Measurements from ENCODE around the gene ATAD5.
"Not testable (repeated sequence)": the region's sequence is repeated elsewhere in the genome, so short reads cannot be mapped to it uniquely, and the experiment has no call there.

The ATAD5 gene

GRCh38 chr17:30831663-30832437 lies at the start of gene ATAD5:
ATAD5 (plus strand) TSS chr17:30831966; CDS start chr17:30832348, 382 bp downstream.
- peak; percentile 73 for DNase-seq

DNA sequence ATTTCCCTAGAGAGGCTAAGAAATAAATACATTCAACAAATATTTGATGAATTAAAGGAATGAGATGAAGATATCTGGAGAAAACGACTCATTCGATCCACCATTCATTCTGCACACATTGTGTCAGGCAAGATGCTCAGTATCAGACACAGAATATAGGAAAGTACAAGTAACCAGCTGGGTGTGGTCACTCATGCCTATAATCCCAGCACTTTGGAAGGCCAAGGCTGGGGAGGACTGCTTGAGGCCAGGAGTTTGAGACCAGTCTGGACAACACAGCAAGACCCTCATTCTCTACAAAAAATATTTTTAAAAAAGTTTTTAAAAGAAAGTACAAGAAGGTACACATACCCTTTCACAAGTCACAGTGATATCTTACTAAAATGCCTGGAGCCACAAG lies 49.6 kb upstream of the ATAD5 start:
- no peak for DNase-seq

GRCh38 chr17:30788918-30789317 lies 42.8 kb upstream of the ATAD5 start:
- no peak for DNase-seq

DNA sequence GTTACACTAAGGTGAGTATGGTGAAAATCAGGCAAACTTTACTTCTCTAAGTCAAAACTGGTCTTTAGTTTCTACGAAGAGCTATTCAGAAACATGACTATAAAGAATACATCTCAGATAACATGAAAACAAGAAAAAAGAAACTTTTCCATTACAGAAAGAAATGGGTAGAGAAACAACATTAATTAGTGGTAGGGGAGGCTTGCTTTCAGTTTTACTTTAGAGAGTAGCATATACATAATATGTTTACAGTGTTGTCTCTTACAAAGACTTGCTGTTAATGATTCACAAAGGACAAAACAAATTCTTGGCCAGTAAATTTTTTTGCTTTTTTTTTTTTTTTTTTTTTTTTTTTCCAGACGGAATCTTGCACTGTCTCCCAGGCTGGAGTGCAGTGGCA lies 41.5 kb upstream of the ATAD5 start:
- no peak for DNase-seq

GRCh38 chr17:30793282-30793977 lies 38.3 kb upstream of the ATAD5 start:
- DNase-seq: no peak

DNA sequence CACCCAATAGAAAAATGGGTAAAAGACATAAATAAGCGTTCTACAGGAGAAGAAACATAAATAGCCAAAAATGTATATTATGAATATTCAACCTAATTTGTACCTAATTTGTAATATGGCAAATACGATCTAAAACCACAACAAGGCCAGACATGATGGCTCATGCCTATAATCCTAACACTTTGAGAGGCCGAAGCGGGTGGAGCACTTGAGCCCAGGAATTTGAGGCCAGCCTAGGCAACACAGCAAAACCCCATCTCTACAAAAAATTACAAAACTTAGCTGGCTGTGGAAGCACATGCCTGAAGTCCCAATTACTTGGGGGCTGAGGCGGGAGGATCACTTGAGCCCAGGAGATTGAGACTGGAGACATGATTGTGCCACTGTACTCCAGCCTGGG lies 37.4 kb upstream of the ATAD5 start:
- no peak for DNase-seq

DNA sequence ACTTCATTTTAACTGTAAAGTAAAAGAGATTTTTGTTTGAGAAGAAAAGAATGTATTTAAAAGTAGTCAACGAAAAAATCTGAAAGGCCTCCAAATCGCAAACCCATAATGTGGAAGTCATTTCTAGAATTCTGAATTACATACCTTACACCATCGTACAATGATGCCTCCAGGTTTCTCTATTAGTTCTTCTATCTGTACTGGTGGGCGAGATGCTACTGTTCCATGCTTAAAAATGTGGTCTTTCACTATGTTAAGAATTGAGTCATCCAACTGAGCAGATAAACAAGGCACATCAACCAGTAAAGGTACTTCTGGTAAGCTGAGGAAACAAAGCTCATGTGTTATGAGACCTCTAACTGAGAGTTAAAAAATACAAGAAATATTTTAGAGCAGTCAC lies 35.8 kb upstream of the ATAD5 start:
- no peak for DNase-seq

- no peak for DNase-seq
Measured at GRCh38 chr17:30801671-30802070, 30.1 kb upstream of the ATAD5 start.

GRCh38 chr17:30805944-30806456 lies 25.8 kb upstream of the ATAD5 start:
- no peak for DNase-seq

GRCh38 chr17:30807896-30808295 lies 23.9 kb upstream of the ATAD5 start:
- DNase-seq: no peak

GRCh38 chr17:30808785-30809286 lies 22.9 kb upstream of the ATAD5 start:
- no peak for DNase-seq

- no peak for DNase-seq
Measured at GRCh38 chr17:30809867-30810266, 21.9 kb upstream of the ATAD5 start.

GRCh38 chr17:30812218-30813177 lies 19.3 kb upstream of the ATAD5 start:
- DNase-seq: no peak

DNA sequence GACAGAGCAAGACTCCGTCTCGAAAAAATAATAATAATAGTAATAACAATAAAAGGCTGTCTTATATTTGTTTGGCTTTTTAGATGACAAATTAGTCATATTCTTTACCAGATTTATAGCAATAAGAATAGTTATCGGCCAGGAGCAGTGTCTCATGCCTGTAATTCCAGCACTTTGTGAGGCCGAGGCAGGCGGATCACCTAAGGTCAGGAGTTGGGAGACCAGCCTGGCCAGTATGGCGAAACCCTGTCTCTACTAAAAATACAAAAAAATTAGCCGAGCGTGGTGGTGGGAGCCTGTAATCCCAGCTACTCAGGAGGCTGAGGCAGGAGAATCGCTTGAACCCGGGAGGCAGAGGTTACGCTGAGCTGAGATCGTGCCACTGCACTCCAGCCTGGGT lies 17.5 kb upstream of the ATAD5 start:
- not testable (repeated sequence) for DNase-seq

- DNase-seq: not testable (repeated sequence)
Measured at GRCh38 chr17:30814860-30815259, 16.9 kb upstream of the ATAD5 start.

DNA sequence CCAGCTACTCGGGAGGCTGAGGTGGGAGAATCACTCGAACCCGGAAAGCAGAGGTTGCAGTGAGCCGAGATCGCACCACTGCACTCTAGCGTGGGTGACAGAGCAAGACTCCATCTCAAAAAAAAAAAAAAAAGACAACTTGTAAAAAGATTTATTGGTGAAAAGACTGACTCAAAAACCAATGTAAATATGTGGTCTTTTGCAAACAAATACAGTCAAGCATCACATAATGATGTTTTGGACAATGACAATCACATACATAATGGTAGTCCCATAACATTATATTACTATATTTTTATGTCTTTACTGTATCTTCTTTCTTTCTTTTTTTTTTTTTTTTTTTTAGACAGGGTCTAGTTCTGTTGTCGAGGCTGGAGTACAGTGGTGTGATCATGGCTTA lies 15.6 kb upstream of the ATAD5 start:
- DNase-seq: no peak

- DNase-seq: no peak
Measured at GRCh38 chr17:30819971-30820705, 11.6 kb upstream of the ATAD5 start.

- no peak for DNase-seq
Measured at GRCh38 chr17:30821871-30822723, 9.7 kb upstream of the ATAD5 start.

GRCh38 chr17:30822919-30823318 lies 8.8 kb upstream of the ATAD5 start:
- DNase-seq: not testable (repeated sequence)

- no peak for DNase-seq
Measured at GRCh38 chr17:30823421-30823820, 8.3 kb upstream of the ATAD5 start.

GRCh38 chr17:30824002-30824355 lies 7.8 kb upstream of the ATAD5 start:
- DNase-seq: no peak

Measured in NCI-H446 treated with DMSO at 0.1 percent for 48 hours (cell line).